ENCODE results near the gene C4orf50.

C4orf50 gene

GRCh38 chr4:6043843-6044242 lies 25.6 kb upstream of the C4orf50 start:
- no peak for DNase-seq (ENCODE audit: low spot score)

- no peak for DNase-seq (ENCODE audit: low spot score)
Measured at GRCh38 chr4:6043188-6043587, 25.0 kb upstream of the C4orf50 start.

GRCh38 chr4:6042293-6043063 lies 24.2 kb upstream of the C4orf50 start:
- DNase-seq (ENCODE audit: low spot score), result no peak

GRCh38 chr4:6041800-6042199 lies 23.6 kb upstream of the C4orf50 start:
- no peak for DNase-seq (ENCODE audit: low spot score)

GRCh38 chr4:6038711-6039110 lies 20.5 kb upstream of the C4orf50 start:
- DNase-seq (ENCODE audit: low spot score), result no peak

GRCh38 chr4:6035786-6036185 lies 17.6 kb upstream of the C4orf50 start:
- no peak for DNase-seq (ENCODE audit: low spot score)

- no peak for DNase-seq (ENCODE audit: low spot score)
Measured at GRCh38 chr4:6033381-6033780, 15.2 kb upstream of the C4orf50 start.

GRCh38 chr4:6032249-6033244 lies 14.3 kb upstream of the C4orf50 start:
- DNase-seq (ENCODE audit: low spot score), result no peak

GRCh38 chr4:6031846-6032245 lies 13.6 kb upstream of the C4orf50 start:
- no peak for DNase-seq (ENCODE audit: low spot score)

GRCh38 chr4:6030679-6031078 lies 12.4 kb upstream of the C4orf50 start:
- no peak for DNase-seq (ENCODE audit: low spot score)

- no peak for DNase-seq (ENCODE audit: low spot score)
Measured at GRCh38 chr4:6029254-6029653, 11.0 kb upstream of the C4orf50 start.

- DNase-seq (ENCODE audit: low spot score), result no peak
Measured at GRCh38 chr4:6028168-6028567, 9.9 kb upstream of the C4orf50 start.

- no peak for DNase-seq (ENCODE audit: low spot score)
Measured at GRCh38 chr4:6027392-6027791, 9.2 kb upstream of the C4orf50 start.

GRCh38 chr4:6024313-6024960 lies 6.2 kb upstream of the C4orf50 start:
- DNase-seq (ENCODE audit: low spot score), result no peak

GRCh38 chr4:6023731-6024130 lies 5.5 kb upstream of the C4orf50 start:
- no peak for DNase-seq (ENCODE audit: low spot score)

GRCh38 chr4:6022607-6023288 lies 4.5 kb upstream of the C4orf50 start:
- DNase-seq (ENCODE audit: low spot score), result no peak

- DNase-seq (ENCODE audit: low spot score), result no peak
Measured at GRCh38 chr4:6021831-6022606, 3.8 kb upstream of the C4orf50 start.

- DNase-seq (ENCODE audit: low spot score), result no peak
Measured at GRCh38 chr4:6020613-6021012, 2.4 kb upstream of the C4orf50 start.

- peak; percentile 22 for DNase-seq (ENCODE audit: low spot score)
Measured at GRCh38 chr4:6019316-6020263, 1.4 kb upstream of the C4orf50 start.

- DNase-seq (ENCODE audit: low spot score), result no peak
Measured at GRCh38 chr4:6017800-6018199, 431 bp downstream of the C4orf50 start.
